GM21528 (cell line): ENCODE data around the gene GTF3C5.
"Not testable (repeated sequence)": the region's sequence is repeated elsewhere in the genome, so short reads cannot be mapped to it uniquely, and the experiment has no call there.

ENCODE experiments used
- ATAC-seq: cut with Tn5 transposase; IDR thresholded peaks from one replicate; pipeline ENCODE4 v1.9.1; 2021; ENCODE audit warnings: mild to moderate bottlenecking, moderate library complexity; ENCODE audit not compliant: unreplicated experiment, low FRiP score

The GTF3C5 gene

GRCh38 chr9:133030317-133031129 lies at the start of gene GTF3C5:
Gene GTF3C5 (plus strand): TSS chr9:133030997. CDS start chr9:133031012, 15 bp downstream.
- peak; percentile 93 for ATAC-seq

GRCh38 chr9:132982458-132982857 lies 48.3 kb upstream of the GTF3C5 start:
- no peak for ATAC-seq

- ATAC-seq: no peak
These were observed 47.2 kb upstream of the GTF3C5 start for GRCh38 chr9:132983491-132984201.

- no peak for ATAC-seq
These were observed 46.4 kb upstream of the GTF3C5 start for GRCh38 chr9:132984202-132985070.

GRCh38 chr9:132985071-132985350 lies 45.8 kb upstream of the GTF3C5 start:
- ATAC-seq: no peak

- no peak for ATAC-seq
These were observed 45.3 kb upstream of the GTF3C5 start for GRCh38 chr9:132985489-132985888.

- ATAC-seq: no peak
These were observed 44.7 kb upstream of the GTF3C5 start for GRCh38 chr9:132986114-132986513.

- no peak for ATAC-seq
These were observed 43.9 kb upstream of the GTF3C5 start for GRCh38 chr9:132986640-132987620.

- no peak for ATAC-seq
These were observed 42.4 kb upstream of the GTF3C5 start for GRCh38 chr9:132988244-132989013.

GRCh38 chr9:132989014-132989310 lies 41.8 kb upstream of the GTF3C5 start:
- ATAC-seq: no peak

- no peak for ATAC-seq
These were observed 41.3 kb upstream of the GTF3C5 start for GRCh38 chr9:132989414-132989996.

- ATAC-seq: not testable (repeated sequence)
These were observed 40.7 kb upstream of the GTF3C5 start for GRCh38 chr9:132989998-132990557.

GRCh38 chr9:132990781-132991180 lies 40.0 kb upstream of the GTF3C5 start:
- no peak for ATAC-seq

GRCh38 chr9:132991351-132992300 lies 39.2 kb upstream of the GTF3C5 start:
- ATAC-seq: no peak

GRCh38 chr9:132993511-132993939 lies 37.3 kb upstream of the GTF3C5 start:
- no peak for ATAC-seq

GRCh38 chr9:132994410-132995120 lies 36.2 kb upstream of the GTF3C5 start:
- ATAC-seq: no peak

- ATAC-seq: no peak
These were observed 35.7 kb upstream of the GTF3C5 start for GRCh38 chr9:132995121-132995420.
